HG03025 (cell line): ENCODE data around the gene ADGB.

Source experiments
- ATAC-seq: cut with Tn5 transposase; IDR thresholded peaks from one replicate; pipeline ENCODE4 v1.9.1; 2021; ENCODE audit warnings: mild to moderate bottlenecking, moderate library complexity; ENCODE audit not compliant: unreplicated experiment, low FRiP score

The ADGB gene

GRCh38 chr6:146628350-146628749 lies 29.6 kb downstream of the ADGB start:
- ATAC-seq, result no peak

GRCh38 chr6:146634022-146634421 lies 35.2 kb downstream of the ADGB start:
- ATAC-seq, result no peak

GRCh38 chr6:146635165-146635564 lies 36.4 kb downstream of the ADGB start:
- no peak for ATAC-seq

GRCh38 chr6:146636481-146636880 lies 37.7 kb downstream of the ADGB start:
- ATAC-seq, result no peak

- ATAC-seq, result no peak
Observed at GRCh38 chr6:146642921-146643320, 44.1 kb downstream of the ADGB start.

- no peak for ATAC-seq
Observed at GRCh38 chr6:146650799-146651481, 52.2 kb downstream of the ADGB start.

GRCh38 chr6:146651482-146651863 lies 52.7 kb downstream of the ADGB start:
- ATAC-seq, result no peak

- no peak for ATAC-seq
Observed at GRCh38 chr6:146657432-146657831, 58.7 kb downstream of the ADGB start.

- ATAC-seq, result no peak
Observed at GRCh38 chr6:146664871-146665360, 66.1 kb downstream of the ADGB start.

- ATAC-seq, result no peak
Observed at GRCh38 chr6:146666909-146667308, 68.1 kb downstream of the ADGB start.

GRCh38 chr6:146670161-146670560 lies 71.4 kb downstream of the ADGB start:
- no peak for ATAC-seq

GRCh38 chr6:146673069-146673468 lies 74.3 kb downstream of the ADGB start:
- ATAC-seq, result no peak

- ATAC-seq, result no peak
Observed at GRCh38 chr6:146679386-146679785, 80.6 kb downstream of the ADGB start.

- ATAC-seq, result no peak
Observed at GRCh38 chr6:146682919-146683318, 84.1 kb downstream of the ADGB start.

- no peak for ATAC-seq
Observed at GRCh38 chr6:146689806-146690205, 91.0 kb downstream of the ADGB start.

GRCh38 chr6:146693342-146693741 lies 94.6 kb downstream of the ADGB start:
- ATAC-seq, result no peak

- ATAC-seq, result no peak
Observed at GRCh38 chr6:146697921-146698320, 99.1 kb downstream of the ADGB start.

- ATAC-seq, result peak; percentile 83
Observed at GRCh38 chr6:146700078-146700686, 101.4 kb downstream of the ADGB start.

GRCh38 chr6:146701632-146702031 lies 102.9 kb downstream of the ADGB start:
- no peak for ATAC-seq

- ATAC-seq, result no peak
Observed at GRCh38 chr6:146709036-146709622, 110.4 kb downstream of the ADGB start.

- no peak for ATAC-seq
Observed at GRCh38 chr6:146719387-146719786, 120.6 kb downstream of the ADGB start.

- no peak for ATAC-seq
Observed at GRCh38 chr6:146739696-146740095, 140.9 kb downstream of the ADGB start.
